Muscle layer of duodenum (tissue), 2 donors: Measurements from ENCODE around the gene CCNB1.
A peak's percentile ranks its signal among the peaks of the same experiment; 100 is the strongest.
"Not testable (repeated sequence)": the region's sequence is repeated elsewhere in the genome, so short reads cannot be mapped to it uniquely, and the experiment has no call there.

Source experiments
- H3K27ac ChIP-seq: one replicate; pipeline ENCODE4 v1.7.0; 2013; ENCODE audit warnings: mild to moderate bottlenecking, low read length
- H3K27me3 ChIP-seq: one replicate; pipeline ENCODE4 v1.7.0; 2013; ENCODE audit warnings: low read depth, mild to moderate bottlenecking, control low read depth, low read length
- H3K36me3 ChIP-seq, 2 donors: one replicate each; pipeline ENCODE4 v1.7.0; 2013; ENCODE audit warnings: low read length in 2 of 2, control low read depth in 1 of 2, mild to moderate bottlenecking in 1 of 2; ENCODE audit not compliant: insufficient read depth in 2 of 2, control insufficient read depth in 1 of 2
- H3K4me1 ChIP-seq, 2 donors: one replicate each; pipeline ENCODE4 v1.7.0; 2013; ENCODE audit warnings: low read length in 2 of 2, mild to moderate bottlenecking in 2 of 2, control low read depth in 1 of 2, moderate library complexity in 1 of 2; ENCODE audit not compliant: insufficient read depth in 2 of 2, control insufficient read depth in 1 of 2
- H3K4me3 ChIP-seq, 2 donors: one replicate each; pipeline ENCODE4 v1.7.0; 2013; ENCODE audit warnings: low read length in 2 of 2, low read depth in 1 of 2, mild to moderate bottlenecking in 1 of 2
- H3K9me3 ChIP-seq, 2 donors: one replicate each; pipeline ENCODE4 v1.7.0; 2013; ENCODE audit warnings: low read length in 2 of 2, control low read depth in 1 of 2, mild to moderate bottlenecking in 1 of 2; ENCODE audit not compliant: control insufficient read depth in 1 of 2
- donor health status: healthy.

CCNB1 gene

GRCh38 chr5:69166686-69167492, at the start of gene CCNB1:
Gene CCNB1, plus strand, starts transcription at chr5:69167150. Its CDS starts 113 bp downstream, at chr5:69167263.
- no peaks in the 10 kb centered on the region for H3K9me3 ChIP-seq
- H3K36me3 ChIP-seq = peaks cover 0 to 6% of the 10 kb centered on the region in 2 donors
- peak within 1 kb of the TSS; percentile 85 to 100 for H3K4me3 ChIP-seq
- H3K27ac ChIP-seq = peak within 1 kb of the TSS; percentile 62
- H3K4me1 ChIP-seq = peaks cover 5 to 11% of the 10 kb centered on the region in 2 donors
- no peaks in the 10 kb centered on the region for H3K27me3 ChIP-seq

GRCh38 chr5:69129413-69129812, 37.5 kb upstream of the CCNB1 start:
- Histone ChIP-seq H3K27ac (no peak overlapping the region), H3K4me1 (no peaks in the 10 kb centered on the region), H3K9me3 (no peaks in the 10 kb centered on the region), H3K4me3 (no peak overlapping the region), H3K36me3 (peaks cover 22 to 34% of the 10 kb centered on the region in 2 donors), H3K27me3 (no peaks in the 10 kb centered on the region)

GRCh38 chr5:69130241-69130640, 36.7 kb upstream of the CCNB1 start:
- H3K36me3 ChIP-seq = peaks cover 22 to 27% of the 10 kb centered on the region in 2 donors
- no peaks in the 10 kb centered on the region for H3K4me1 ChIP-seq
- no peak overlapping the region for H3K27ac ChIP-seq
- no peak overlapping the region for H3K4me3 ChIP-seq
- no peaks in the 10 kb centered on the region for H3K9me3 ChIP-seq
- H3K27me3 ChIP-seq = no peaks in the 10 kb centered on the region

GRCh38 chr5:69131304-69131703, 35.6 kb upstream of the CCNB1 start:
- no peak overlapping the region for H3K4me3 ChIP-seq
- no peak overlapping the region for H3K27ac ChIP-seq
- no peaks in the 10 kb centered on the region for H3K4me1 ChIP-seq
- peaks cover 20 to 22% of the 10 kb centered on the region in 2 donors for H3K36me3 ChIP-seq
- H3K9me3 ChIP-seq = no peaks in the 10 kb centered on the region
- H3K27me3 ChIP-seq = no peaks in the 10 kb centered on the region

- Histone ChIP-seq H3K4me3 (no peak overlapping the region), H3K27me3 (no peaks in the 10 kb centered on the region), H3K36me3 (peaks cover 10% of the 10 kb centered on the region in 2 donors), H3K27ac (no peak overlapping the region), H3K9me3 (no peaks in the 10 kb centered on the region), H3K4me1 (no peaks in the 10 kb centered on the region)
These were observed 32.8 kb upstream of the CCNB1 start for GRCh38 chr5:69134126-69134525.

GRCh38 chr5:69136293-69136692, 30.7 kb upstream of the CCNB1 start:
- Histone ChIP-seq H3K36me3 (peaks cover 0 to 5% of the 10 kb centered on the region in 2 donors), H3K4me3 (no peak overlapping the region), H3K9me3 (peaks cover 0 to 8% of the 10 kb centered on the region in 2 donors), H3K27ac (no peak overlapping the region), H3K27me3 (no peaks in the 10 kb centered on the region), H3K4me1 (no peaks in the 10 kb centered on the region)

- not testable (repeated sequence) for H3K36me3 ChIP-seq, H3K27me3 ChIP-seq, H3K9me3 ChIP-seq, H3K27ac ChIP-seq, H3K4me3 ChIP-seq, H3K4me1 ChIP-seq
These were observed 29.7 kb upstream of the CCNB1 start for GRCh38 chr5:69137208-69137607.

GRCh38 chr5:69137807-69138206, 29.1 kb upstream of the CCNB1 start:
- Histone ChIP-seq H3K4me3 (no peak overlapping the region), H3K9me3 (peaks cover 0 to 8% of the 10 kb centered on the region in 2 donors), H3K27ac (no peak overlapping the region), H3K27me3 (no peaks in the 10 kb centered on the region), H3K4me1 (no peaks in the 10 kb centered on the region), H3K36me3 (peaks cover 0 to 5% of the 10 kb centered on the region in 2 donors)

- Histone ChIP-seq H3K4me3 (no peak overlapping the region), H3K4me1 (no peaks in the 10 kb centered on the region), H3K27me3 (no peaks in the 10 kb centered on the region), H3K9me3 (peaks cover 0 to 8% of the 10 kb centered on the region in 2 donors), H3K27ac (no peak overlapping the region), H3K36me3 (peaks cover 0 to 5% of the 10 kb centered on the region in 2 donors)
These were observed 28.2 kb upstream of the CCNB1 start for GRCh38 chr5:69138766-69139165.

- H3K27me3 ChIP-seq, H3K4me3 ChIP-seq, H3K9me3 ChIP-seq: not testable (repeated sequence)
These were observed 26.7 kb upstream of the CCNB1 start for GRCh38 chr5:69140239-69140638.

GRCh38 chr5:69140827-69141226, 26.1 kb upstream of the CCNB1 start:
- H3K27me3 ChIP-seq = no peaks in the 10 kb centered on the region
- no peaks in the 10 kb centered on the region for H3K4me1 ChIP-seq
- peaks cover 0 to 8% of the 10 kb centered on the region in 2 donors for H3K9me3 ChIP-seq
- no peaks in the 10 kb centered on the region for H3K36me3 ChIP-seq
- no peak overlapping the region for H3K27ac ChIP-seq
- H3K4me3 ChIP-seq = no peak overlapping the region

More at GRCh38 chr5:69140239-69140638, 26.7 kb upstream of the CCNB1 start:
- not testable (repeated sequence) for H3K36me3 ChIP-seq, H3K4me1 ChIP-seq, H3K27ac ChIP-seq

- H3K27ac ChIP-seq, H3K9me3 ChIP-seq, H3K4me3 ChIP-seq, H3K27me3 ChIP-seq, H3K36me3 ChIP-seq, H3K4me1 ChIP-seq: not testable (repeated sequence)
These were observed 18.4 kb upstream of the CCNB1 start for GRCh38 chr5:69148576-69148975.
